ENCODE measurements around the gene COMT. TPM values are rescaled to one million over a fixed set of nuclear protein-coding genes. Genes with fewer than 3 reads are reported as not detected.

Gene COMT
- total and polyA plus RNA-seq, 3 donors from 2014 or later = 147 to 427 (median 278) TPM

GRCh38 chr22:19958083-19959042 is 16.8 kb downstream of the COMT start:
- 61 to 71% methylated on average over 19 of the region's 19 CpGs for WGBS, 2 donors
- Histone ChIP-seq H3K27me3 (no peaks in the 10 kb centered on the region), H3K4me3 (peak overlapping the region; percentile 4 to 35), H3K9me3 (no peaks in the 10 kb centered on the region), H3K36me3 (ENCODE audit: low read depth, missing control alignments) (no peaks in the 10 kb centered on the region), H3K27ac (peak overlapping the region in 1 of 2 donors; percentile 62), H3K4me1 (peaks cover 18% of the 10 kb centered on the region)
- peak; percentile 40 for DNase-seq
- intact Hi-C loops (cut with DNase I; ENCODE audit: low total_unique reads) = no loop called here
- no peak for TF ChIP-seq POLR2A (IDR thresholded peaks at IDR 0.05)
- no peak for TF ChIP-seq CTCF (IDR thresholded peaks at IDR 0.05)

DNA sequence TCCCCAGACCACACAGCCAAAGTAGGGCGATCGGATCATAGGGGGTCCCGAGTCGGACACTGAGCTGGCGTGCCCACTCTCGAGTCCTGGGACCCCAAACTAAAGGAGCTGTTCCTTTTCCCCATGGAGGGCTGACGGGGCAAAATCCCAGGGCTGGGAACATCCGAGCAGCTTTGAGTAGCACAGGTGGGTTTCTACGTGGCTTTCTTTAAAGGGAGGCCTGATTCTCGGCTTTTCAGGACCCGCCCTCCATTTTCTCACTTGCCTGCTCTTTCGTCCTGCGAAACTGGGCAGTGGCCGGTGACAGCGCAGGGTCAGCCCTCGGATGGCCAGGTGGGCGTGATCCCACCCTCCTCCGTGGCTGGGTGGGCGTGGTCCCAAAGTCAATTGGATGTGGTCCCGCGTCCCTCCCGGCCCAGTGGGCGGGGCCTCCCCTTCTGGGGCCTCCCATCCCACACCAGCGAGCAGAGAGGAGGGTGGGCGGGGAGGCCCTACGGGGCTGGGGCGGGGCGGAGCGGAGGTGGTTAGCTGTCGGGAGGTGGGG is 17.5 kb downstream of the COMT start:
- no peak for TF ChIP-seq CTCF (IDR thresholded peaks at IDR 0.05)
- no peak for TF ChIP-seq POLR2A (IDR thresholded peaks at IDR 0.05)
- no peaks in the 10 kb centered on the region for H3K9me3 ChIP-seq
- no peaks in the 10 kb centered on the region for H3K36me3 ChIP-seq (ENCODE audit: low read depth, missing control alignments)
- no peaks in the 10 kb centered on the region for H3K27me3 ChIP-seq
- H3K4me1 ChIP-seq = peaks cover 14% of the 10 kb centered on the region
- DNase-seq = peak; percentile 84
- H3K27ac ChIP-seq = peak overlapping the region in 1 of 2 donors; percentile 62
- intact Hi-C loops (cut with DNase I; ENCODE audit: low total_unique reads) = no loop called here
- peak overlapping the region; percentile 4 to 35 for H3K4me3 ChIP-seq
- 11 to 39% methylated on average over 18 to 25 of the region's 30 CpGs for WGBS, 2 donors

DNA sequence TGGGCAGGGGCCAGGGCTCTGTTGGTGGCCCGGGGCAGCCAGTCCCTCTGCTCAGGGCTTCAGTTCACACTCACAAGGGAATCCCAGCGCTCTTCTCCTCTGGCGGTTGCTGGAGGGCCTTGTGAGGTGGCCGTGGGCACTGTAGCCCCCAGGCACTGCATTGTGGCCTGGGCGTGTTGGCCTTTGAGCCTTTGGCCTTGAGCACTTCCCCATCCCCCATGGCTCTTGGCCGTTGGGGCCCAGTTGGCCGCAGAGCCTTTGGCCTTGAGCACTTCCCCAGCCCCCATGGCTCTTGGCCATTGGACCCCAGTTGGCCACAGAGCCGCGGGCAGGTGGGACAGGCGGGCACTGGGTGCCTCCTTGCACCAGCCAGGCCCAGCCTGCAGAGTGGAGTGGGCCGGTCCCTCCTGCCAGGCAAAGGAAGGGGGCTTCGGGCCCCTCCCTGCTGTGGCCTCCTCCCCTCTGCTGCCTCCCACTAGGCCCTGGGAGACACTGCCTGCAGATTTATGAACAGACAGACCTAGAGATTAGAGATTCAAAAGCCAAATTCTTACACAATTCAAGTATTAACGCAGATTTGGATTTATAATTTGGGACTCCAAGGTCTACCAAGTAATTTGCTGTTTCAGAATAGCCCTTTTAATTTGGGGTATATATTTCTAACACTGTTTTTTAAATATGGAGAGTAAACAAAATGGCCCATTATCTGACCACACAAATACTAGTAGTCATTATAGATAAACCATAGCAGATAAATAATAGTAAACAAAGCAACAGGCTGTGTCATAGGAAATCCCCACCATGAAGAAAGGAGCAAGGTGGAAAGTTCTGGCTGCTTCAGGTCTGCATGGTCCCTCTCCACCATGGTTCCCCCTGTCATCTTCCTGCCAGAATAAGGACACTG is 18.3 kb downstream of the COMT start:
- H3K27me3 ChIP-seq = no peaks in the 10 kb centered on the region
- H3K4me1 ChIP-seq = peaks cover 14% of the 10 kb centered on the region
- WGBS, 2 donors = 36 to 43% methylated on average over 4 to 10 of the region's 13 CpGs
- TF ChIP-seq POLR2A (IDR thresholded peaks at IDR 0.05) = no peak
- no peak for TF ChIP-seq CTCF (IDR thresholded peaks at IDR 0.05)
- no peaks in the 10 kb centered on the region for H3K9me3 ChIP-seq
- H3K27ac ChIP-seq = peak overlapping the region in 1 of 2 donors; percentile 62
- intact Hi-C loops (cut with DNase I; ENCODE audit: low total_unique reads) = no loop called here
- H3K4me3 ChIP-seq = peak overlapping the region; percentile 4 to 35
- no peaks in the 10 kb centered on the region for H3K36me3 ChIP-seq (ENCODE audit: low read depth, missing control alignments)
- DNase-seq = no peak

DNA sequence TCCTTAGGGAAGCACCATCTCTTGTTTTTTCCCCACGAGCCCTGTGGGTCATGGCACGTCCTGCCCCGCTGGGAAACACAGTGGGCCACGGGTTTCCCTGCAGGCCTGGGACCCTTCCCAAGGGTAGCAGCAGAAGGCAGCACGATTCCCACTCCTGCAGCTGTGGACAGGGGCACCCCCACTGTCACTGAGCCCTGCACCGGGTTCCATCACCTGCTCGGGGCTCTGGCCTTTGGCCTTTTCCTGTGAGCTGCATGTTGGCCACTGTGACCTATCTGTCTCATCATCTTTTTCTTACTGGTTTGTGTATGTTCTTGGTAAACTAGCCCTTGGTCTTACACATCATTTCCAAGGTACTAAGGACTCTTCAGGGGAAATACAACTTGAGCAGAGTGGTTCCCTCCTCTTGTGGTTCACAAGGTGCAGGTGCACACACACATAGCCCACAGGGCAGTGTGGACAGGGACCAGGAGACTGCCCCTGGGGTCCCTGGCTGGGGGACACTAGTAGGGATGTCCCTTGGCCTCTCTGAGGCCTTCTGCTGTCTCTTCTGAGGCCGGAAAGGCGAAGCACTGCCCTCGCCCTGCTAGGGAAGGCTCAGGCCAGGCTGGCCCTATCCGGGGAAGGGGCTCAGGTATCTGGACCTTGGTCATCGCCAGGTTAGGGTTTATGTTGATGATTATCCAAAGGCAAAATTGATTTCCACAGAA is 19.1 kb downstream of the COMT start:
- Histone ChIP-seq H3K27ac (peak overlapping the region in 1 of 2 donors; percentile 62), H3K9me3 (no peaks in the 10 kb centered on the region), H3K27me3 (no peaks in the 10 kb centered on the region), H3K4me3 (no peak overlapping the region), H3K4me1 (peaks cover 14% of the 10 kb centered on the region), H3K36me3 (ENCODE audit: low read depth, missing control alignments) (no peaks in the 10 kb centered on the region)
- no peak for DNase-seq
- intact Hi-C loops (cut with DNase I; ENCODE audit: low total_unique reads) = no loop called here
- TF ChIP-seq CTCF (IDR thresholded peaks at IDR 0.05) = no peak
- TF ChIP-seq POLR2A (IDR thresholded peaks at IDR 0.05) = no peak
- 83 to 89% methylated on average over 12 of the region's 12 CpGs for WGBS, 2 donors
